CD8-positive, alpha-beta memory T cell (primary cell): ENCODE measurements around the gene FOXP4. TPM values are rescaled to one million over a fixed set of nuclear protein-coding genes. Genes with fewer than 3 reads are reported as not detected.

ENCODE experiments used
- CTCF ChIA-PET: fragments of 350-600 bp; sonication (Branson Sonifier 250); formaldehyde crosslinking; loops from one replicate; lab custom pipeline; 2021; ENCODE audit warnings: antibody characterized with exemption; lab: Charles Lee
- POLR2A ChIA-PET: fragments of 350-600 bp; sonication (Branson Sonifier 250); formaldehyde crosslinking; loops from one replicate; lab custom pipeline; 2021; ENCODE audit warnings: antibody characterized with exemption; lab: Charles Lee
- DNase-seq, 5 donors: peaks; one replicate each; pipeline versions ENCODE4 v3.0.0 to v3.0.0-alpha.2; 2020 to 2022; ENCODE audit warnings: mixed read lengths in 1 of 5
- H3K27ac ChIP-seq: one replicate; pipeline ENCODE4 v1.7.0; 2013; ENCODE audit warnings: low read depth, mild to moderate bottlenecking, low read length, moderate library complexity
- H3K27me3 ChIP-seq: 2 replicates; pipeline ENCODE4 v1.7.0; 2013; ENCODE audit warnings: low read length, mild to moderate bottlenecking; ENCODE audit not compliant: insufficient read depth, poor library complexity, severe bottlenecking
- H3K36me3 ChIP-seq: 2 replicates; pipeline ENCODE4 v1.7.0; 2013; ENCODE audit warnings: mild to moderate bottlenecking, low read length, moderate library complexity; ENCODE audit not compliant: insufficient read depth
- H3K4me1 ChIP-seq: 2 replicates; pipeline ENCODE4 v1.7.0; 2013; ENCODE audit warnings: mild to moderate bottlenecking, low read length, moderate library complexity; ENCODE audit not compliant: insufficient read depth
- H3K4me3 ChIP-seq: 2 replicates; pipeline ENCODE4 v1.7.0; 2013; ENCODE audit warnings: mild to moderate bottlenecking, low read length
- H3K9me3 ChIP-seq: 2 replicates; pipeline ENCODE4 v1.7.0; 2013; ENCODE audit warnings: mild to moderate bottlenecking, low read length
- H3K27ac Mint-ChIP-seq, 8 donors: one replicate each; pipeline ENCODE4 v1.8.0; 2020 to 2021; ENCODE audit warnings: mixed read lengths in 8 of 8, mild to moderate bottlenecking in 6 of 8, inconsistent platforms in 3 of 8, moderate library complexity in 3 of 8
- H3K27me3 Mint-ChIP-seq, 2 donors: one replicate each; pipeline ENCODE4 v1.8.0; 2020 to 2021; ENCODE audit warnings: mixed read lengths in 2 of 2, mild to moderate bottlenecking in 1 of 2, moderate library complexity in 1 of 2
- H3K36me3 Mint-ChIP-seq, 3 donors: one replicate each; pipeline ENCODE4 v1.8.0; 2020 to 2021; ENCODE audit warnings: mixed read lengths in 3 of 3, inconsistent platforms in 1 of 3, mild to moderate bottlenecking in 1 of 3
- H3K4me1 Mint-ChIP-seq, 3 donors: one replicate each; pipeline ENCODE4 v1.8.0; 2020 to 2021; ENCODE audit warnings: mixed read lengths in 3 of 3, inconsistent platforms in 1 of 3, mild to moderate bottlenecking in 1 of 3
- H3K4me3 Mint-ChIP-seq, 7 donors: one replicate each; pipeline ENCODE4 v1.8.0; 2020 to 2021; ENCODE audit warnings: mixed read lengths in 7 of 7, mild to moderate bottlenecking in 6 of 7, moderate library complexity in 4 of 7, inconsistent platforms in 2 of 7
- H3K9me3 Mint-ChIP-seq, 5 donors: one replicate each; pipeline ENCODE4 v1.8.0; 2020 to 2022; ENCODE audit warnings: mixed read lengths in 5 of 5, mild to moderate bottlenecking in 3 of 5, moderate library complexity in 2 of 5, inconsistent platforms in 1 of 5
- polyA plus RNA-seq: library from polyadenylated mRNA; unstranded; fragments of 300-500 nt; fragmentation: Illumina TruSeq; gene quantifications from one replicate; pipeline ENCODE4 v1.2.3, GENCODE V29; 2021
- total RNA-seq, 2 experiments: library from RNA; stranded (reverse); gene quantifications; one replicate each; pipeline ENCODE4 v1.2.3, GENCODE V29; 2021

The FOXP4 gene
- total and polyA plus RNA-seq, 3 experiments from 2014 or later: 1.6 to 22.3 (median 22.2) TPM

GRCh38 chr6:41573276-41573675 lies 27.1 kb downstream of the FOXP4 start:
- peaks cover 0 to 3% (median 2%) of the 10 kb centered on the region in 3 donors for H3K4me1 Mint-ChIP-seq
- CTCF ChIA-PET: no interaction called here
- no peaks in the 10 kb centered on the region for H3K27me3 ChIP-seq
- no peaks in the 10 kb centered on the region for H3K9me3 Mint-ChIP-seq
- no peaks in the 10 kb centered on the region for H3K9me3 ChIP-seq
- no peaks in the 10 kb centered on the region for H3K27me3 Mint-ChIP-seq
- no peak overlapping the region for H3K4me3 Mint-ChIP-seq
- DNase-seq: no peak
- H3K4me3 ChIP-seq: no peak overlapping the region
- no peak overlapping the region for H3K27ac ChIP-seq
- H3K36me3 ChIP-seq: no peaks in the 10 kb centered on the region
- POLR2A ChIA-PET: no interaction called here
- peak overlapping the region in 1 of 8 donors; percentile 6 for H3K27ac Mint-ChIP-seq
- peaks cover 0 to 26% (median 2%) of the 10 kb centered on the region in 3 donors for H3K36me3 Mint-ChIP-seq
- no peaks in the 10 kb centered on the region for H3K4me1 ChIP-seq

GRCh38 chr6:41573985-41574384 lies 27.8 kb downstream of the FOXP4 start:
- Mint-ChIP-seq H3K27me3 (no peaks in the 10 kb centered on the region), H3K36me3 (peaks cover 0 to 22% (median 2%) of the 10 kb centered on the region in 3 donors), H3K4me1 (peaks cover 0 to 3% (median 2%) of the 10 kb centered on the region in 3 donors), H3K9me3 (no peaks in the 10 kb centered on the region), H3K27ac (no peak overlapping the region), H3K4me3 (no peak overlapping the region)
- CTCF ChIA-PET: interaction anchor here (1.1 kb wide), 1 partner anchor 149 kb away, joined by 3 read pairs; no protein-coding TSS in a partner anchor
- Histone ChIP-seq H3K9me3 (no peaks in the 10 kb centered on the region), H3K27me3 (no peaks in the 10 kb centered on the region), H3K4me3 (no peak overlapping the region), H3K4me1 (no peaks in the 10 kb centered on the region), H3K27ac (no peak overlapping the region), H3K36me3 (no peaks in the 10 kb centered on the region)
- POLR2A ChIA-PET: interaction anchor here (0.6 kb wide), 1 partner anchor 42 kb away, joined by 6 read pairs; no protein-coding TSS in a partner anchor
- DNase-seq: no peak

DNA sequence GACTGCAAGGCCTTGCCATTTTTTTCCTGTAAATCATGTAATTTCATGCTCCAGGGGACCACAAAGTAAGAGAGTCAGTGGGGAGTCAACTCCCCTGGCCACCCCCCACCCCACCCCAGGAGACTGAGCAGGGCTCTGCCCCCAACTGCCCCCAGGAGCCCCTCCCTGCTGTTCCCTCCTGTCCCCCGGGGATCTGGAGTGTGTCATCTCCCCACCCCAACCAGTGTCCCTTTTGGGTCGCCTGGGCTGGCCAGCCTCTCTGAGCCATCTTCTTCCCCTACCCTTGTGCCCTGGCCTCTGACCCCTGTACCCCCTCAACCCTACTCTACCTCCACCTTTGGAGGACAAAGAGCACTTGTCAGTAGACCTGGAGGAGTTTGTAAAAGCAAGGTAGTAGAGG lies 29.4 kb downstream of the FOXP4 start:
- no peaks in the 10 kb centered on the region for H3K27me3 Mint-ChIP-seq
- H3K27me3 ChIP-seq: no peaks in the 10 kb centered on the region
- ChIA-PET POLR2A (no interaction called here), CTCF (no interaction called here)
- peaks cover 0 to 18% (median 6%) of the 10 kb centered on the region in 3 donors for H3K36me3 Mint-ChIP-seq
- H3K4me1 Mint-ChIP-seq: peaks cover 0 to 3% (median 2%) of the 10 kb centered on the region in 3 donors
- DNase-seq: no peak
- no peaks in the 10 kb centered on the region for H3K9me3 ChIP-seq
- H3K9me3 Mint-ChIP-seq: no peaks in the 10 kb centered on the region
- no peaks in the 10 kb centered on the region for H3K4me1 ChIP-seq
- no peak overlapping the region for H3K4me3 ChIP-seq
- peak overlapping the region in 1 of 8 donors; percentile 69 for H3K27ac Mint-ChIP-seq
- no peak overlapping the region for H3K27ac ChIP-seq
- H3K4me3 Mint-ChIP-seq: no peak overlapping the region
- no peaks in the 10 kb centered on the region for H3K36me3 ChIP-seq

DNA sequence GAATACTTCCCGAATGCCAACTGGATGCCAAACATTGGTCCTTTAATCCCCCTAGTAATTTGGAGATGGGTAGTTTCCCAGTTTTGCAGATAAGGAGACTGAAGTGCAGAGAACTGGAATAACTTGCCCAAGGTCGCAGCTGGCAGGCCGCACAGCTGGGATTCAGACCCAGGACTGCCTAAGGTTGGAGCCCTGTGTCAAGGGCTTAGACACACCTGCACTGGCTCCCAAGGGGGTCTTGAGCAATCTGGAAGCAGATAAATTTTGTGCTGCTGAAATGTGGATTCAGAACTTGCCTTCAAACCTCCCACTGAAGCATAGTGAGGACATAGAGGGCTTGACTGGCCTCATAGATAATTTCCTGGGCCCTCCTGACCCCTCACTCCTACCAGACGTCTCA lies 30.5 kb downstream of the FOXP4 start:
- POLR2A ChIA-PET: no interaction called here
- H3K4me1 ChIP-seq: no peaks in the 10 kb centered on the region
- no peaks in the 10 kb centered on the region for H3K9me3 Mint-ChIP-seq
- H3K4me1 Mint-ChIP-seq: peaks cover 0 to 3% (median 2%) of the 10 kb centered on the region in 3 donors
- CTCF ChIA-PET: no interaction called here
- no peaks in the 10 kb centered on the region for H3K27me3 ChIP-seq
- no peak overlapping the region for H3K4me3 ChIP-seq
- DNase-seq: no peak
- no peak overlapping the region for H3K4me3 Mint-ChIP-seq
- no peak overlapping the region for H3K27ac ChIP-seq
- H3K27me3 Mint-ChIP-seq: no peaks in the 10 kb centered on the region
- no peak overlapping the region for H3K27ac Mint-ChIP-seq
- H3K36me3 ChIP-seq: no peaks in the 10 kb centered on the region
- H3K36me3 Mint-ChIP-seq: peaks cover 0 to 19% (median 6%) of the 10 kb centered on the region in 3 donors
- no peaks in the 10 kb centered on the region for H3K9me3 ChIP-seq

DNA sequence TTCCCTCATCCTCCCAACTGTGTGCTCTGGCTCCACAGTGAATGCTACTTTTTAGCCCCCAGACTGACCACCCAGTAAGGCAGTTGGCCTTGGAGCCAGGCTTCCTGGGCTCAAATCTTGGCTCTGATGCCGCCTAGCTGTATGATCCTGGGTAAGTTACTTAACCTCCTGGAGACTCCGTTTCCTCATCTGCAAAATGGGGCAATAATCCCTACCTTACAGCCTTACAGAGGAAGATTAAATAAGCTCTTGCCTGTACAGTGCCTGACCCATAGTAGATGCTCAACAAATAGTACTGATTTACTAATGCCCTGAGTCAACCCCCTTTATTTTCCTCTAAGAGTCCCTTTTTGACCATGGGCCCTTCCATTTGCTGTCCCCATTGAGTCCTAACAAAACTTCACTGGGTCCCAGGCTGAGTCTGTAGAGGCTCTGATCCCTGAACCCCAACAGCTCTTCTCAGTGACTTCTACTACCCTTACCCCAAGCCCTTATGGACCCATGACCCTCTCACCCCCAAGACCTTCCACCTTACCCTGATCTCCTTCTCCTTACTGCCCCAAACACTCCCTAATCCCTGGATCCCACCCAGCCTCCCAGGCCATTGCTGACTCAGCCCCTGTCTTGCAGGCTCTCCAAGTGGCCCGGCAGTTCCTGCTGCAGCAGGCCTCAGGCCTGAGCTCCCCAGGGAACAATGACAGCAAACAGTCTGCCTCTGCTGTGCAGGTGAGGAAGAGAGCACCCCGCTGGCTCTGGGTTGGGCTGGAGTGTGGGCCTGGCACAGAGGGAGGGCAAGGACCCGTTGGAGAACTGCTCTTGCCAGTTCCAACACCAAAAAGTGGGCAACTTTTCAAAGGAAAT lies 31.4 kb downstream of the FOXP4 start:
- H3K36me3 ChIP-seq: no peaks in the 10 kb centered on the region
- H3K4me1 Mint-ChIP-seq: peaks cover 0 to 2% (median 0%) of the 10 kb centered on the region in 3 donors
- H3K27me3 Mint-ChIP-seq: no peaks in the 10 kb centered on the region
- peak overlapping the region in 1 of 7 donors; percentile 42 for H3K4me3 Mint-ChIP-seq
- no peaks in the 10 kb centered on the region for H3K27me3 ChIP-seq
- H3K4me1 ChIP-seq: no peaks in the 10 kb centered on the region
- H3K36me3 Mint-ChIP-seq: peaks cover 0 to 16% (median 6%) of the 10 kb centered on the region in 3 donors
- ChIA-PET POLR2A (no interaction called here), CTCF (no interaction called here)
- no peaks in the 10 kb centered on the region for H3K9me3 ChIP-seq
- no peaks in the 10 kb centered on the region for H3K9me3 Mint-ChIP-seq
- H3K27ac Mint-ChIP-seq: peak overlapping the region in 1 of 8 donors; percentile 44
- H3K4me3 ChIP-seq: no peak overlapping the region
- no peak for DNase-seq
- peak overlapping the region; percentile 74 for H3K27ac ChIP-seq

DNA sequence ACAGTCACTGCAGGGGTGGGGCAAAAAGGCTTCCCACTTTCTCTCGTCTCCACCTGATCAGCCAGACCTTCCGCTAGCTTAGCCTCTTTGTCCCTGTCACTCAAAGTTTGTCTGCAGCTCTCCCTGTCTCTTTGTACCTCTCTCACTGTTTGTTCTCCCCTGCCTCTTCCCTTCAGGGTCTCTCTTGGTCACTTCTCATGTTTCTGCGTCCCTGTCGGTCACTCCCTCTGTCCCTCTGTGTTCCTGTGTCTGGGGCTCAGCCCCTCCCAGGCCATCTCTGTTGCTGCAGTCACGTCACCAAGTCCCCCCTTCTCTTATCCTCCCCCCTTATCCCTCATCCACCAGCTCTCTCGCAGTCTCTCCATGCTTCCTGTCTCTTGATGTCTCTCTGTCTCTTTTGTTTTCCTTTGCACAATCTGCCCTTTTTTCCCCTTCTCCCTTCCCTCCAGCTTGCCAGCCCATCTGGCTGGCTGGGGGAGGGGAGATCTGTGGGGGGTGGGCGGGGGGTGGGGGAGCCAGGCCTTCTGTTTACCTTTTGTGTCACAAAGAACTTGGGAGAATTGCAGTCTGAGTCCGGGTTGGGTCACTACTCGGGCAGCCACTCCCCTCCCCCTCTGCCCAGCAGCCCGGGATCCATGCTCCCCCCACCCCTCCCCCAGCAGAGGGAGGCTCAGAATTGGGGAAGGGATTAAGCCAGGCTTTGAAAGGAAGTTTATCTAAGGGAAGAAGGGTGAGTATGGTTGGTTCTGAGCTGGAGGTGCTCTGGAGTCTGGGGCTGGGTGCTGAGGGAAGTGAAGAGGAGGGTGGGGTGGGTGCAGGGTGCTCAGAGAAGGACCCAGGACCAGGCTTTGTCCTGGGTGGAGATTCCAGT lies 32.3 kb downstream of the FOXP4 start:
- Mint-ChIP-seq H3K4me1 (peaks cover 0 to 2% (median 0%) of the 10 kb centered on the region in 3 donors), H3K36me3 (peaks cover 0 to 11% (median 6%) of the 10 kb centered on the region in 3 donors), H3K27me3 (no peaks in the 10 kb centered on the region), H3K4me3 (no peak overlapping the region), H3K9me3 (no peaks in the 10 kb centered on the region), H3K27ac (peak overlapping the region in 1 of 8 donors; percentile 44)
- H3K9me3 ChIP-seq: no peaks in the 10 kb centered on the region
- H3K4me3 ChIP-seq: no peak overlapping the region
- H3K36me3 ChIP-seq: no peaks in the 10 kb centered on the region
- no peaks in the 10 kb centered on the region for H3K27me3 ChIP-seq
- no peaks in the 10 kb centered on the region for H3K4me1 ChIP-seq
- H3K27ac ChIP-seq: peak overlapping the region; percentile 74
- ChIA-PET POLR2A (no interaction called here), CTCF (no interaction called here)
- DNase-seq: no peak

DNA sequence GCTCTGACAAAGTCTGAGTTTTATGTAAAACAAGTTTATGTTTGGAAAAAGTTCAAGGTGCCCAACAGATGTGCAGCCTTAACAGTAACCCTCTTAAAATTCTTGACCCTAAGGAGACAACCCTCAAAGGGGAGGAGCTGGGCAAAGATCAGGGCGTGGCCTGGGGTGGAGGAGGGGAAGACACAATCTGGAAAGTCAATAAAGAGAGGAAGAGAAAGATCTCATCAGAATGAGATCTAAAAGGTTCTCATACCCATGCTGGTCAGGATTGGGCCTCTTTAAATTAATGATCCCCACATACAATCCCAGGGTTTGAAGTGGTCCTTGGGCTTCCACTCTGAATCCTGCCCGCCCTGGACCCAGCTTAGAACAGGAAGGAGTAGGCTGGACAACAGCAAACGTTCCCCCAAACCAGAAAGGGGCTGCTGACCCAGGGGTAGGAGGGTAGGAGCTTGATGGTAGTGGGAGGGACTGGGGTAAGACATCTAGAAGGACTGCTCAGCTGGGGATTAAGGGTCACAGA lies 33.0 kb downstream of the FOXP4 start:
- no peaks in the 10 kb centered on the region for H3K27me3 Mint-ChIP-seq
- no peaks in the 10 kb centered on the region for H3K36me3 ChIP-seq
- peak overlapping the region in 2 of 8 donors; percentile 8 for H3K27ac Mint-ChIP-seq
- H3K4me1 Mint-ChIP-seq: peaks cover 0 to 3% (median 2%) of the 10 kb centered on the region in 3 donors
- no peaks in the 10 kb centered on the region for H3K4me1 ChIP-seq
- ChIA-PET CTCF (interaction anchor here (1.1 to 1.5 kb wide), 2 partner anchors 12 to 155 kb away, joined by 3 to 5 read pairs; no protein-coding TSS in a partner anchor), POLR2A (no interaction called here)
- no peak overlapping the region for H3K4me3 ChIP-seq
- no peaks in the 10 kb centered on the region for H3K27me3 ChIP-seq
- no peaks in the 10 kb centered on the region for H3K9me3 ChIP-seq
- H3K9me3 Mint-ChIP-seq: no peaks in the 10 kb centered on the region
- DNase-seq: no peak
- H3K36me3 Mint-ChIP-seq: peaks cover 0 to 11% (median 6%) of the 10 kb centered on the region in 3 donors
- peak overlapping the region; percentile 40 for H3K27ac ChIP-seq
- H3K4me3 Mint-ChIP-seq: no peak overlapping the region
